PFSK-1 (cell line): Measurements from ENCODE around the gene RFX3.

Source experiments
- POLR2AphosphoS5 ChIP-seq: IDR thresholded peaks from 2 replicates; pipeline ENCODE4 v1.6.1; 2012; ENCODE audit warnings: low read depth, mild to moderate bottlenecking, control low read depth, low read length, moderate library complexity
- SIN3A ChIP-seq: IDR thresholded peaks from 2 replicates; pipeline ENCODE4 v1.6.1; 2012; ENCODE audit warnings: mild to moderate bottlenecking, low read length, moderate library complexity, borderline replicate concordance; ENCODE audit not compliant: insufficient read depth
- TAF1 ChIP-seq: IDR thresholded peaks from 2 replicates; pipeline ENCODE4 v1.6.1; 2012; ENCODE audit warnings: low read length, control low read depth, borderline replicate concordance; ENCODE audit not compliant: insufficient read depth
- TF ChIP-seq, protein P1 (sequence below), 2 experiments: IDR thresholded peaks; 2 replicates each; pipeline versions ENCODE4 v1.6.1 to v1.8.0; 2011 to 2012; ENCODE audit warnings: low read depth in 2 of 2, low read length in 2 of 2, control low read depth in 1 of 2, inconsistent platforms in 1 of 2, mild to moderate bottlenecking in 1 of 2, moderate library complexity in 1 of 2; ENCODE audit not compliant: insufficient read depth in 1 of 2

DNA sequence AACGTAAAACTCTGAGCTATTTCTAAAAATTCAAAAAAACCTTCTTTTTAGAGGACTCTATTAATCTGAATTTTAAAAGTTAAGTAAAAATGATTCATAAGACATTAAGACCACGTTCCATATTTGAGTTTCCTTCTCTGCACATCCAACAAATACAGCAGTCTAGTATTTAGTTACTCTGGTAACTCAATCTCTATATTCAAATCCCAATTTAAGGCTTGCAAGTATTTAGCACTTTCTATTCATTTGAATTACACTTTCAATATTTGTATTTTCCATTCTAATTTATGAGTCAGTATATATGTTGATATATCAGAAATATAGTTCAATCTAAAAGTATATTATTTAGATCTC, 17.7 kb downstream of the RFX3 start:
- TF ChIP-seq POLR2AphosphoS5: no peak
- TF ChIP-seq, protein P1, sequence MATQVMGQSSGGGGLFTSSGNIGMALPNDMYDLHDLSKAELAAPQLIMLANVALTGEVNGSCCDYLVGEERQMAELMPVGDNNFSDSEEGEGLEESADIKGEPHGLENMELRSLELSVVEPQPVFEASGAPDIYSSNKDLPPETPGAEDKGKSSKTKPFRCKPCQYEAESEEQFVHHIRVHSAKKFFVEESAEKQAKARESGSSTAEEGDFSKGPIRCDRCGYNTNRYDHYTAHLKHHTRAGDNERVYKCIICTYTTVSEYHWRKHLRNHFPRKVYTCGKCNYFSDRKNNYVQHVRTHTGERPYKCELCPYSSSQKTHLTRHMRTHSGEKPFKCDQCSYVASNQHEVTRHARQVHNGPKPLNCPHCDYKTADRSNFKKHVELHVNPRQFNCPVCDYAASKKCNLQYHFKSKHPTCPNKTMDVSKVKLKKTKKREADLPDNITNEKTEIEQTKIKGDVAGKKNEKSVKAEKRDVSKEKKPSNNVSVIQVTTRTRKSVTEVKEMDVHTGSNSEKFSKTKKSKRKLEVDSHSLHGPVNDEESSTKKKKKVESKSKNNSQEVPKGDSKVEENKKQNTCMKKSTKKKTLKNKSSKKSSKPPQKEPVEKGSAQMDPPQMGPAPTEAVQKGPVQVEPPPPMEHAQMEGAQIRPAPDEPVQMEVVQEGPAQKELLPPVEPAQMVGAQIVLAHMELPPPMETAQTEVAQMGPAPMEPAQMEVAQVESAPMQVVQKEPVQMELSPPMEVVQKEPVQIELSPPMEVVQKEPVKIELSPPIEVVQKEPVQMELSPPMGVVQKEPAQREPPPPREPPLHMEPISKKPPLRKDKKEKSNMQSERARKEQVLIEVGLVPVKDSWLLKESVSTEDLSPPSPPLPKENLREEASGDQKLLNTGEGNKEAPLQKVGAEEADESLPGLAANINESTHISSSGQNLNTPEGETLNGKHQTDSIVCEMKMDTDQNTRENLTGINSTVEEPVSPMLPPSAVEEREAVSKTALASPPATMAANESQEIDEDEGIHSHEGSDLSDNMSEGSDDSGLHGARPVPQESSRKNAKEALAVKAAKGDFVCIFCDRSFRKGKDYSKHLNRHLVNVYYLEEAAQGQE (IDR thresholded peaks at IDR 0.05; ENCODE audit: insufficient read depth in 1 of 2, low read depth in 2 of 2, low read length in 2 of 2): no peak
- no peak for TF ChIP-seq TAF1
- TF ChIP-seq SIN3A: no peak
